ENCODE results near the gene PTTG1IP. TPM values are rescaled to one million over a fixed set of nuclear protein-coding genes. Genes with fewer than 3 reads are reported as not detected.

Gene PTTG1IP
- total RNA-seq, 1 experiment from 2014 or later: 96.0 TPM

DNA sequence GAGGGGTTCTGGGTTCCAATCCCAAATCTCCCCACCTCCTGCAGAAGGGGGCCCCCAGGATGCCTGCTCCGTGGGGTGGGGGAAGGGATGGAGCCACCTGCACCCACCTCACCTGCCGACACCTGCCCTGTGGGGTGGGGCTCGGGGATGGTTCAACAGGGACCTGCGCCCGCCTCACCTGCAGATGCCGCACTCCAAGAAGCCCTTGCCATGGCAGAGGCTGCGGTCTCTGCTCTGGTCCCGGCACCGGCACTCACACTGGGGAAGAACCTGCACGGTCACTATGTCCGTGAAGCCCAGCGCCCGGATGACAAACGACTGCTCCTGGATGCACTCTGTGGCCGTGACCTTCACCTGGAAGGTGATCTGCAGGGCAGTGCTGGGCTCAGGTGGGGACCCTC lies 18.1 kb upstream of the PTTG1IP start:
- Mint-ChIP-seq H3K9me3 (no peaks in the 10 kb centered on the region), H3K27me3 (ENCODE audit: low read depth) (no peaks in the 10 kb centered on the region), H3K27ac (no peak overlapping the region), H3K4me3 (no peak overlapping the region), H3K4me1 (no peaks in the 10 kb centered on the region), H3K36me3 (no peaks in the 10 kb centered on the region)
- DNase-seq (ENCODE audit: low spot score): no peak
- CTCF ChIA-PET: interaction anchor here (0.6 to 4.0 kb wide), 12 partner anchors 8 to 1489 kb away, joined by 3 to 25 read pairs (median 4); no protein-coding TSS in a partner anchor
- POLR2A ChIA-PET: no interaction called here
- ATAC-seq: no peak
- TF ChIP-seq ZNF317 (CRISPR knock-in tag; IDR thresholded peaks at IDR 0.05; ENCODE audit: borderline replicate concordance, low read depth) (no peak), TCF7 (CRISPR knock-in tag; IDR thresholded peaks at IDR 0.05; ENCODE audit: low read depth) (no peak), FOXK1 (CRISPR knock-in tag; IDR thresholded peaks at IDR 0.05) (no peak), ZBTB21 (CRISPR knock-in tag; IDR thresholded peaks at IDR 0.05; ENCODE audit: borderline replicate concordance) (no peak), ZNF416 (CRISPR knock-in tag; IDR thresholded peaks at IDR 0.05) (no peak), FOXP1 (CRISPR knock-in tag; IDR thresholded peaks at IDR 0.05; ENCODE audit: borderline replicate concordance) (no peak), ZNF423 (CRISPR knock-in tag; IDR thresholded peaks at IDR 0.05) (no peak), CBFB (CRISPR knock-in tag; IDR thresholded peaks at IDR 0.05; ENCODE audit: low read depth) (no peak), NR2C2 (CRISPR knock-in tag; IDR thresholded peaks at IDR 0.05) (no peak), ATF1 (CRISPR knock-in tag; IDR thresholded peaks at IDR 0.05) (no peak), RORB (CRISPR knock-in tag; IDR thresholded peaks at IDR 0.05) (no peak), ZNF219 (CRISPR knock-in tag; IDR thresholded peaks at IDR 0.05; ENCODE audit: borderline replicate concordance) (no peak), OVOL2 (CRISPR knock-in tag; IDR thresholded peaks at IDR 0.05; ENCODE audit: borderline replicate concordance) (no peak)
- TF ChIP-seq, protein P1, sequence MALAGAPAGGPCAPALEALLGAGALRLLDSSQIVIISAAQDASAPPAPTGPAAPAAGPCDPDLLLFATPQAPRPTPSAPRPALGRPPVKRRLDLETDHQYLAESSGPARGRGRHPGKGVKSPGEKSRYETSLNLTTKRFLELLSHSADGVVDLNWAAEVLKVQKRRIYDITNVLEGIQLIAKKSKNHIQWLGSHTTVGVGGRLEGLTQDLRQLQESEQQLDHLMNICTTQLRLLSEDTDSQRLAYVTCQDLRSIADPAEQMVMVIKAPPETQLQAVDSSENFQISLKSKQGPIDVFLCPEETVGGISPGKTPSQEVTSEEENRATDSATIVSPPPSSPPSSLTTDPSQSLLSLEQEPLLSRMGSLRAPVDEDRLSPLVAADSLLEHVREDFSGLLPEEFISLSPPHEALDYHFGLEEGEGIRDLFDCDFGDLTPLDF (CRISPR knock-in tag; IDR thresholded peaks at IDR 0.05): no peak
- TF ChIP-seq, protein P2, sequence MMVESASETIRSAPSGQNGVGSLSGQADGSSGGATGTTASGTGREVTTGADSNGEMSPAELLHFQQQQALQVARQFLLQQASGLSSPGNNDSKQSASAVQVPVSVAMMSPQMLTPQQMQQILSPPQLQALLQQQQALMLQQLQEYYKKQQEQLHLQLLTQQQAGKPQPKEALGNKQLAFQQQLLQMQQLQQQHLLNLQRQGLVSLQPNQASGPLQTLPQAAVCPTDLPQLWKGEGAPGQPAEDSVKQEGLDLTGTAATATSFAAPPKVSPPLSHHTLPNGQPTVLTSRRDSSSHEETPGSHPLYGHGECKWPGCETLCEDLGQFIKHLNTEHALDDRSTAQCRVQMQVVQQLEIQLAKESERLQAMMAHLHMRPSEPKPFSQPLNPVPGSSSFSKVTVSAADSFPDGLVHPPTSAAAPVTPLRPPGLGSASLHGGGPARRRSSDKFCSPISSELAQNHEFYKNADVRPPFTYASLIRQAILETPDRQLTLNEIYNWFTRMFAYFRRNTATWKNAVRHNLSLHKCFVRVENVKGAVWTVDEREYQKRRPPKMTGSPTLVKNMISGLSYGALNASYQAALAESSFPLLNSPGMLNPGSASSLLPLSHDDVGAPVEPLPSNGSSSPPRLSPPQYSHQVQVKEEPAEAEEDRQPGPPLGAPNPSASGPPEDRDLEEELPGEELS (CRISPR knock-in tag; IDR thresholded peaks at IDR 0.05): no peak
- TF ChIP-seq, protein P3, sequence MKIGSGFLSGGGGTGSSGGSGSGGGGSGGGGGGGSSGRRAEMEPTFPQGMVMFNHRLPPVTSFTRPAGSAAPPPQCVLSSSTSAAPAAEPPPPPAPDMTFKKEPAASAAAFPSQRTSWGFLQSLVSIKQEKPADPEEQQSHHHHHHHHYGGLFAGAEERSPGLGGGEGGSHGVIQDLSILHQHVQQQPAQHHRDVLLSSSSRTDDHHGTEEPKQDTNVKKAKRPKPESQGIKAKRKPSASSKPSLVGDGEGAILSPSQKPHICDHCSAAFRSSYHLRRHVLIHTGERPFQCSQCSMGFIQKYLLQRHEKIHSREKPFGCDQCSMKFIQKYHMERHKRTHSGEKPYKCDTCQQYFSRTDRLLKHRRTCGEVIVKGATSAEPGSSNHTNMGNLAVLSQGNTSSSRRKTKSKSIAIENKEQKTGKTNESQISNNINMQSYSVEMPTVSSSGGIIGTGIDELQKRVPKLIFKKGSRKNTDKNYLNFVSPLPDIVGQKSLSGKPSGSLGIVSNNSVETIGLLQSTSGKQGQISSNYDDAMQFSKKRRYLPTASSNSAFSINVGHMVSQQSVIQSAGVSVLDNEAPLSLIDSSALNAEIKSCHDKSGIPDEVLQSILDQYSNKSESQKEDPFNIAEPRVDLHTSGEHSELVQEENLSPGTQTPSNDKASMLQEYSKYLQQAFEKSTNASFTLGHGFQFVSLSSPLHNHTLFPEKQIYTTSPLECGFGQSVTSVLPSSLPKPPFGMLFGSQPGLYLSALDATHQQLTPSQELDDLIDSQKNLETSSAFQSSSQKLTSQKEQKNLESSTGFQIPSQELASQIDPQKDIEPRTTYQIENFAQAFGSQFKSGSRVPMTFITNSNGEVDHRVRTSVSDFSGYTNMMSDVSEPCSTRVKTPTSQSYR (CRISPR knock-in tag; IDR thresholded peaks at IDR 0.05): no peak
- TF ChIP-seq, protein P4, sequence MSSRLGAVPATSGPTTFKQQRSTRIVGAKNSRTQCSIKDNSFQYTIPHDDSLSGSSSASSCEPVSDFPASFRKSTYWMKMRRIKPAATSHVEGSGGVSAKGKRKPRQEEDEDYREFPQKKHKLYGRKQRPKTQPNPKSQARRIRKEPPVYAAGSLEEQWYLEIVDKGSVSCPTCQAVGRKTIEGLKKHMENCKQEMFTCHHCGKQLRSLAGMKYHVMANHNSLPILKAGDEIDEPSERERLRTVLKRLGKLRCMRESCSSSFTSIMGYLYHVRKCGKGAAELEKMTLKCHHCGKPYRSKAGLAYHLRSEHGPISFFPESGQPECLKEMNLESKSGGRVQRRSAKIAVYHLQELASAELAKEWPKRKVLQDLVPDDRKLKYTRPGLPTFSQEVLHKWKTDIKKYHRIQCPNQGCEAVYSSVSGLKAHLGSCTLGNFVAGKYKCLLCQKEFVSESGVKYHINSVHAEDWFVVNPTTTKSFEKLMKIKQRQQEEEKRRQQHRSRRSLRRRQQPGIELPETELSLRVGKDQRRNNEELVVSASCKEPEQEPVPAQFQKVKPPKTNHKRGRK (CRISPR knock-in tag; IDR thresholded peaks at IDR 0.05; ENCODE audit: borderline replicate concordance): no peak

DNA sequence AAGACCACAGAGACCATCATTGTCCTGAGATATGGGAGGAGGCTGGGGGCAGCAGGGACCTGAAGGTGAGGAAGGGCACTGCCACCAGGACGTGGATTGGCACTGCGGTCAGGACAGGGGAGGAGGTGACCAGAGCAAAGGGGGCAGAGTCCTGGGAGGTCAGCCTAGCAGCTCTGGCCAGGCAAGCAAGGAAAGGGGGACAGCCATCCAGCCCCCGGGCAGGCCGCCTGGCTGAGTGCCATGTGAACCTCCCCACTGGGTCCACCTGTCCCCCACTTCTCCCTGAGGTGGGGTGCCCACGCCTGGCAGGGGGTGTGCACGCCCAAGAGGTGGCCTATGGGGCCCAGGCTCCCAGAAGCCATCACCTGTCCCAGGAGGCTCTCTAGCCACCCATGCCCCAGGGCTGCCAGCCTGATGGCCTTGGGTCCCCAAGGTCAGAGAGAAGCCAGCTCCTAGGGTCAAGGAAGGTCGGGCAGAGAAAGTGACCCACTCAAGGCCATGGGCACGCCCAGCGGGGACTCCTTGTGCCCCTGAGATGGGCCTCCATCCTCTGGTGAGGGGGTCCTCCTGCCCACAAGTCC lies 17.6 kb upstream of the PTTG1IP start:
- Mint-ChIP-seq H3K4me1 (no peaks in the 10 kb centered on the region), H3K27me3 (ENCODE audit: low read depth) (no peaks in the 10 kb centered on the region), H3K9me3 (no peaks in the 10 kb centered on the region), H3K36me3 (no peaks in the 10 kb centered on the region), H3K27ac (no peak overlapping the region), H3K4me3 (no peak overlapping the region)
- no peak for ATAC-seq
- CTCF ChIA-PET: no interaction called here
- no peak for DNase-seq (ENCODE audit: low spot score)
- POLR2A ChIA-PET: no interaction called here
- TF ChIP-seq ELF4 (CRISPR knock-in tag; IDR thresholded peaks at IDR 0.05; ENCODE audit: low read depth) (no peak), OVOL2 (CRISPR knock-in tag; IDR thresholded peaks at IDR 0.05; ENCODE audit: borderline replicate concordance) (no peak), CBFB (CRISPR knock-in tag; IDR thresholded peaks at IDR 0.05; ENCODE audit: low read depth) (no peak), JAZF1 (CRISPR knock-in tag; IDR thresholded peaks at IDR 0.05) (no peak), NR2C2 (CRISPR knock-in tag; IDR thresholded peaks at IDR 0.05) (no peak), NFYB (CRISPR knock-in tag; conservative IDR thresholded peaks at IDR 0.05; ENCODE audit: low read depth) (no peak)
- TF ChIP-seq, protein P5, sequence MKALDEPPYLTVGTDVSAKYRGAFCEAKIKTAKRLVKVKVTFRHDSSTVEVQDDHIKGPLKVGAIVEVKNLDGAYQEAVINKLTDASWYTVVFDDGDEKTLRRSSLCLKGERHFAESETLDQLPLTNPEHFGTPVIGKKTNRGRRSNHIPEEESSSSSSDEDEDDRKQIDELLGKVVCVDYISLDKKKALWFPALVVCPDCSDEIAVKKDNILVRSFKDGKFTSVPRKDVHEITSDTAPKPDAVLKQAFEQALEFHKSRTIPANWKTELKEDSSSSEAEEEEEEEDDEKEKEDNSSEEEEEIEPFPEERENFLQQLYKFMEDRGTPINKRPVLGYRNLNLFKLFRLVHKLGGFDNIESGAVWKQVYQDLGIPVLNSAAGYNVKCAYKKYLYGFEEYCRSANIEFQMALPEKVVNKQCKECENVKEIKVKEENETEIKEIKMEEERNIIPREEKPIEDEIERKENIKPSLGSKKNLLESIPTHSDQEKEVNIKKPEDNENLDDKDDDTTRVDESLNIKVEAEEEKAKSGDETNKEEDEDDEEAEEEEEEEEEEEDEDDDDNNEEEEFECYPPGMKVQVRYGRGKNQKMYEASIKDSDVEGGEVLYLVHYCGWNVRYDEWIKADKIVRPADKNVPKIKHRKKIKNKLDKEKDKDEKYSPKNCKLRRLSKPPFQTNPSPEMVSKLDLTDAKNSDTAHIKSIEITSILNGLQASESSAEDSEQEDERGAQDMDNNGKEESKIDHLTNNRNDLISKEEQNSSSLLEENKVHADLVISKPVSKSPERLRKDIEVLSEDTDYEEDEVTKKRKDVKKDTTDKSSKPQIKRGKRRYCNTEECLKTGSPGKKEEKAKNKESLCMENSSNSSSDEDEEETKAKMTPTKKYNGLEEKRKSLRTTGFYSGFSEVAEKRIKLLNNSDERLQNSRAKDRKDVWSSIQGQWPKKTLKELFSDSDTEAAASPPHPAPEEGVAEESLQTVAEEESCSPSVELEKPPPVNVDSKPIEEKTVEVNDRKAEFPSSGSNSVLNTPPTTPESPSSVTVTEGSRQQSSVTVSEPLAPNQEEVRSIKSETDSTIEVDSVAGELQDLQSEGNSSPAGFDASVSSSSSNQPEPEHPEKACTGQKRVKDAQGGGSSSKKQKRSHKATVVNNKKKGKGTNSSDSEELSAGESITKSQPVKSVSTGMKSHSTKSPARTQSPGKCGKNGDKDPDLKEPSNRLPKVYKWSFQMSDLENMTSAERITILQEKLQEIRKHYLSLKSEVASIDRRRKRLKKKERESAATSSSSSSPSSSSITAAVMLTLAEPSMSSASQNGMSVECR (CRISPR knock-in tag; IDR thresholded peaks at IDR 0.05; ENCODE audit: borderline replicate concordance): no peak
- TF ChIP-seq, protein P1 (CRISPR knock-in tag; IDR thresholded peaks at IDR 0.05): no peak
